GM11168 (cell line): ENCODE measurements around the gene PDZD2.

Experiments
- in situ Hi-C: fragments of 300-500 bp; cut with MboI; formaldehyde crosslinking; loops from one replicate; pipeline ENCODE4 v1.12.0; 2022; ENCODE audit warnings: low sequenced_read_pairs; ENCODE audit not compliant: unreplicated experiment

The PDZD2 gene

GRCh38 chr5:32044939-32045338 lies 406.0 kb downstream of the PDZD2 start:
- in situ Hi-C loops: no loop called here

- in situ Hi-C loops: no loop called here
Measured at GRCh38 chr5:32047056-32047455, 408.1 kb downstream of the PDZD2 start.

- in situ Hi-C loops: no loop called here
Measured at GRCh38 chr5:32051796-32052195, 412.9 kb downstream of the PDZD2 start.

GRCh38 chr5:32055891-32056866 lies 417.2 kb downstream of the PDZD2 start:
- in situ Hi-C loops: no loop called here

- in situ Hi-C loops: no loop called here
Measured at GRCh38 chr5:32057187-32058096, 418.5 kb downstream of the PDZD2 start.

GRCh38 chr5:32058101-32058500 lies 419.2 kb downstream of the PDZD2 start:
- in situ Hi-C loops: no loop called here

GRCh38 chr5:32058997-32059396 lies 420.1 kb downstream of the PDZD2 start:
- in situ Hi-C loops: no loop called here

- in situ Hi-C loops: no loop called here
Measured at GRCh38 chr5:32059761-32060530, 421.0 kb downstream of the PDZD2 start.

GRCh38 chr5:32061236-32061635 lies 422.3 kb downstream of the PDZD2 start:
- in situ Hi-C loops: no loop called here

- in situ Hi-C loops: no loop called here
Measured at GRCh38 chr5:32066448-32066847, 427.5 kb downstream of the PDZD2 start.

- in situ Hi-C loops: no loop called here
Measured at GRCh38 chr5:32067774-32068470, 429.0 kb downstream of the PDZD2 start.

GRCh38 chr5:32068561-32068960 lies 429.6 kb downstream of the PDZD2 start:
- in situ Hi-C loops: no loop called here

GRCh38 chr5:32069396-32069795 lies 430.5 kb downstream of the PDZD2 start:
- in situ Hi-C loops: no loop called here

- in situ Hi-C loops: loop anchor here (10.0 kb wide), 1 partner anchor 257 kb away; no protein-coding TSS in a partner anchor
Measured at GRCh38 chr5:32071351-32071944, 432.5 kb downstream of the PDZD2 start.

GRCh38 chr5:32072054-32072453 lies 433.1 kb downstream of the PDZD2 start:
- in situ Hi-C loops: loop anchor here (10.0 kb wide), 1 partner anchor 257 kb away; no protein-coding TSS in a partner anchor

- in situ Hi-C loops: loop anchor here (10.0 kb wide), 1 partner anchor 260 kb away; no protein-coding TSS in a partner anchor
Measured at GRCh38 chr5:32074401-32074800, 435.5 kb downstream of the PDZD2 start.

GRCh38 chr5:32076699-32077695 lies 438.1 kb downstream of the PDZD2 start:
- in situ Hi-C loops: loop anchor here (10.0 kb wide), 1 partner anchor 262 kb away; no protein-coding TSS in a partner anchor

GRCh38 chr5:32078855-32079254 lies 439.9 kb downstream of the PDZD2 start:
- in situ Hi-C loops: loop anchor here (10.0 kb wide), 1 partner anchor 264 kb away; no protein-coding TSS in a partner anchor
